GM23338 (cell line): Measurements from ENCODE around the gene FECH. TPM values are rescaled to one million over a fixed set of nuclear protein-coding genes. Genes with fewer than 3 reads are reported as not detected.

Source experiments
- ATAC-seq: fragments of 200-7000 bp; cut with Tn5 transposase; 3 replicates; pipeline ENCODE4 v1.9.1; 2020
- DNase-seq: peaks from one replicate; pipeline ENCODE4 v3.0.0-alpha.2; 2015; ENCODE audit warnings: low spot score
- H2AFZ ChIP-seq: fragments of 200-600 bp; sonication (generic); 2 replicates; pipeline ENCODE4 v1.8.0; 2016; ENCODE audit warnings: antibody characterized with exemption, mild to moderate bottlenecking, moderate library complexity
- H3F3A ChIP-seq: fragments of 200-600 bp; sonication (generic); replicated peaks from 2 replicates; pipeline ENCODE4 v1.8.0; 2017; ENCODE audit warnings: antibody characterized with exemption, mixed run types, low read depth
- H3K27ac ChIP-seq: fragments of 200-600 bp; sonication (generic); 2 replicates; pipeline ENCODE4 v1.6.1; 2016; ENCODE audit warnings: low read depth
- H3K27me3 ChIP-seq: fragments of 200-600 bp; sonication (generic); 2 replicates; pipeline ENCODE4 v1.8.0; 2016; ENCODE audit warnings: mild to moderate bottlenecking, mixed run types, moderate library complexity; ENCODE audit not compliant: insufficient read depth
- H3K36me3 ChIP-seq: fragments of 200-600 bp; sonication (generic); 2 replicates; pipeline ENCODE4 v1.8.0; 2016; ENCODE audit warnings: mild to moderate bottlenecking; ENCODE audit not compliant: insufficient read depth
- H3K4me1 ChIP-seq: fragments of 200-600 bp; sonication (generic); 2 replicates; pipeline ENCODE4 v1.8.0; 2016; ENCODE audit warnings: mild to moderate bottlenecking, moderate library complexity; ENCODE audit not compliant: insufficient read depth
- H3K4me2 ChIP-seq: fragments of 200-600 bp; sonication (generic); 2 replicates; pipeline ENCODE4 v1.7.1; 2017; ENCODE audit warnings: mixed run types
- H3K4me3 ChIP-seq: fragments of 200-600 bp; sonication (generic); 2 replicates; pipeline ENCODE4 v1.6.1; 2016; ENCODE audit warnings: mixed run types
- H3K79me2 ChIP-seq: fragments of 200-600 bp; sonication (generic); replicated peaks from 2 replicates; pipeline ENCODE4 v1.8.0; 2017; ENCODE audit warnings: mild to moderate bottlenecking; ENCODE audit not compliant: insufficient read depth
- H3K9me2 ChIP-seq: fragments of 200-600 bp; sonication (generic); 2 replicates; pipeline ENCODE4 v1.8.0; 2017; ENCODE audit not compliant: insufficient read depth
- H4K20me1 ChIP-seq: fragments of 200-600 bp; sonication (generic); replicated peaks from 2 replicates; pipeline ENCODE4 v1.8.0; 2017; ENCODE audit warnings: mild to moderate bottlenecking; ENCODE audit not compliant: insufficient read depth
- H3K27ac Mint-ChIP-seq: 2 replicates; pipeline ENCODE4 v1.8.0; 2020; ENCODE audit warnings: inconsistent platforms, mild to moderate bottlenecking, moderate library complexity, mixed read lengths
- H3K27me3 Mint-ChIP-seq: 3 replicates; pipeline ENCODE4 v1.8.0; 2022; ENCODE audit warnings: low read depth, mild to moderate bottlenecking, moderate library complexity, mixed read lengths, inconsistent platforms; ENCODE audit not compliant: insufficient read depth, poor library complexity
- H3K36me3 Mint-ChIP-seq: 3 replicates; pipeline ENCODE4 v1.8.0; 2021; ENCODE audit warnings: low read depth, mild to moderate bottlenecking, inconsistent platforms, moderate library complexity, mixed read lengths
- H3K4me1 Mint-ChIP-seq: 3 replicates; pipeline ENCODE4 v1.8.0; 2020; ENCODE audit warnings: mild to moderate bottlenecking, inconsistent platforms, mixed read lengths
- H3K4me3 Mint-ChIP-seq: 3 replicates; pipeline ENCODE4 v1.8.0; 2021; ENCODE audit warnings: moderate library complexity, mild to moderate bottlenecking, inconsistent platforms, mixed read lengths
- H3K9me3 Mint-ChIP-seq: 3 replicates; pipeline ENCODE4 v1.8.0; 2020; ENCODE audit warnings: moderate library complexity, mild to moderate bottlenecking, inconsistent platforms, mixed read lengths
- CREB1 ChIP-seq: fragments of 250-450 bp; sonication (Bioruptor Pico); IDR thresholded peaks from 2 replicates; pipeline ENCODE4 v1.5.0; 2020; ENCODE audit warnings: low read depth, mild to moderate bottlenecking, moderate library complexity
- CTCF ChIP-seq, 2 experiments: fragments of 200-600 bp in 1 of 2; sonication (generic) in 1 of 2; conservative IDR thresholded peaks; 2 replicates each; pipeline versions ENCODE4 v1.5.1 to v1.6.1; 2016 to 2017; ENCODE audit warnings: antibody characterized with exemption in 2 of 2, low read depth in 2 of 2, mild to moderate bottlenecking in 2 of 2, moderate library complexity in 1 of 2
- EZH2 ChIP-seq: fragments of 200-600 bp; sonication (generic); IDR thresholded peaks from one replicate; pipeline ENCODE4 v1.8.0; 2017; ENCODE audit warnings: antibody characterized with exemption, mild to moderate bottlenecking, low read depth; ENCODE audit not compliant: unreplicated experiment
- EZH2phosphoT487 ChIP-seq: fragments of 200-600 bp; sonication (generic); IDR thresholded peaks from one replicate; pipeline ENCODE4 v1.8.1; 2018; ENCODE audit warnings: antibody characterized with exemption; ENCODE audit not compliant: unreplicated experiment
- JUNB ChIP-seq: IDR thresholded peaks from one replicate; pipeline ENCODE4 v1.6.1; 2016; ENCODE audit warnings: antibody characterized with exemption; ENCODE audit not compliant: unreplicated experiment
- NANOG ChIP-seq: IDR thresholded peaks from 2 replicates; pipeline ENCODE4 v1.6.1; 2016; ENCODE audit warnings: antibody characterized with exemption, borderline replicate concordance
- POLR2AphosphoS5 ChIP-seq: IDR thresholded peaks from 2 replicates; pipeline ENCODE4 v1.6.1; 2016; ENCODE audit warnings: antibody characterized with exemption, low read depth
- REST ChIP-seq: IDR thresholded peaks from one replicate; pipeline ENCODE4 v1.6.1; 2018; ENCODE audit warnings: antibody characterized with exemption; ENCODE audit not compliant: unreplicated experiment
- STAT1 ChIP-seq: IDR thresholded peaks from one replicate; pipeline ENCODE4 v1.6.1; 2016; ENCODE audit warnings: antibody characterized with exemption; ENCODE audit not compliant: unreplicated experiment
- ZNF114 ChIP-seq: fragments of 250-450 bp; sonication (Bioruptor Pico); IDR thresholded peaks from 2 replicates; pipeline ENCODE4 v1.5.0; 2020; ENCODE audit warnings: mild to moderate bottlenecking, moderate library complexity
- ZNF331 ChIP-seq: fragments of 250-450 bp; sonication (Bioruptor Pico); IDR thresholded peaks from 2 replicates; pipeline ENCODE4 v1.5.0; 2020; ENCODE audit warnings: low read depth, mild to moderate bottlenecking, moderate library complexity
- polyA plus RNA-seq: library from polyadenylated mRNA; unstranded; fragments of >200 nt; fragmentation: Nextera tagmentation; extraction: Ambion mirVana; gene quantifications from 2 replicates; pipeline ENCODE4 v1.2.1, GENCODE V29; 2016
- total RNA-seq: library from RNA; depleted of rRNA; stranded (reverse); fragments of >200 nt; shearing (Covaris generic); gene quantifications from 2 replicates; pipeline ENCODE4 v1.2.3, GENCODE V29; 2014
- TF ChIP-seq, protein P1 (sequence below): fragments of 250-450 bp; sonication (Bioruptor Pico); IDR thresholded peaks from 2 replicates; pipeline ENCODE4 v1.5.0; 2020; ENCODE audit warnings: mild to moderate bottlenecking, moderate library complexity
- TF ChIP-seq, protein P2 (sequence below): IDR thresholded peaks from 2 replicates; pipeline ENCODE4 v1.6.1; 2016; ENCODE audit warnings: antibody characterized with exemption

FECH gene
- total and polyA plus RNA-seq, 2 experiments from 2014 or later = 5.8 to 35.5 TPM

DNA sequence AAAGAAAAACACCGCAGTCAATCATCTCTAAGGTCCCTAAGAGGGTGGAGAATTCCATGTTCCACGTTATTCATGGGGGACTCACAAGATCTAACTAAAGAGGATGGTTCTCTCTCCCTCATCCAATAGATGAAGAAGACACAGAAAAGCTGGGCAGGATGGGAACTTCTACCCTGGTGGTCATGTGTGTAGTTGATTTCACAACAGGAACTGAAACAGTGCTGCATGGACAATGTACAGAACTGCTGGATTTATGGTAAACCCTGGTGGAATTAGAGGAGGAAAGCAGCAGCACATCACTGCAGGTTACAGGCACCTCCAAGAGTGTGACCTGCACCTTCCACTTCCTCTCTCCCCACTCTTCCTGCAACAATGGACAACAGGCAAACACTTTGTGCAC is 31.4 kb downstream of the FECH start:
- no peaks in the 10 kb centered on the region for H3F3A ChIP-seq
- no peak overlapping the region for H2AFZ ChIP-seq
- no peak overlapping the region for H3K27ac Mint-ChIP-seq
- H3K4me3 Mint-ChIP-seq = no peak overlapping the region
- no peak overlapping the region for H3K4me2 ChIP-seq
- peaks cover 27% of the 10 kb centered on the region; the same call in 2 of the 3 replicates for H3K36me3 Mint-ChIP-seq
- H3K27me3 Mint-ChIP-seq = peaks cover 2% of the 10 kb centered on the region
- H3K9me3 Mint-ChIP-seq = no peaks in the 10 kb centered on the region
- H3K4me3 ChIP-seq = no peak overlapping the region
- no peak for DNase-seq
- no peaks in the 10 kb centered on the region for H3K4me1 ChIP-seq
- no peaks in the 10 kb centered on the region for H3K79me2 ChIP-seq
- H3K36me3 ChIP-seq = no peaks in the 10 kb centered on the region; the same call in none of the 2 replicates
- H4K20me1 ChIP-seq = no peaks in the 10 kb centered on the region
- no peak for ATAC-seq
- no peaks in the 10 kb centered on the region for H3K4me1 Mint-ChIP-seq
- no peak overlapping the region for H3K27ac ChIP-seq
- H3K27me3 ChIP-seq = no peaks in the 10 kb centered on the region
- no peaks in the 10 kb centered on the region for H3K9me2 ChIP-seq
- no peak for TF ChIP-seq CREB1
- TF ChIP-seq, protein P1, sequence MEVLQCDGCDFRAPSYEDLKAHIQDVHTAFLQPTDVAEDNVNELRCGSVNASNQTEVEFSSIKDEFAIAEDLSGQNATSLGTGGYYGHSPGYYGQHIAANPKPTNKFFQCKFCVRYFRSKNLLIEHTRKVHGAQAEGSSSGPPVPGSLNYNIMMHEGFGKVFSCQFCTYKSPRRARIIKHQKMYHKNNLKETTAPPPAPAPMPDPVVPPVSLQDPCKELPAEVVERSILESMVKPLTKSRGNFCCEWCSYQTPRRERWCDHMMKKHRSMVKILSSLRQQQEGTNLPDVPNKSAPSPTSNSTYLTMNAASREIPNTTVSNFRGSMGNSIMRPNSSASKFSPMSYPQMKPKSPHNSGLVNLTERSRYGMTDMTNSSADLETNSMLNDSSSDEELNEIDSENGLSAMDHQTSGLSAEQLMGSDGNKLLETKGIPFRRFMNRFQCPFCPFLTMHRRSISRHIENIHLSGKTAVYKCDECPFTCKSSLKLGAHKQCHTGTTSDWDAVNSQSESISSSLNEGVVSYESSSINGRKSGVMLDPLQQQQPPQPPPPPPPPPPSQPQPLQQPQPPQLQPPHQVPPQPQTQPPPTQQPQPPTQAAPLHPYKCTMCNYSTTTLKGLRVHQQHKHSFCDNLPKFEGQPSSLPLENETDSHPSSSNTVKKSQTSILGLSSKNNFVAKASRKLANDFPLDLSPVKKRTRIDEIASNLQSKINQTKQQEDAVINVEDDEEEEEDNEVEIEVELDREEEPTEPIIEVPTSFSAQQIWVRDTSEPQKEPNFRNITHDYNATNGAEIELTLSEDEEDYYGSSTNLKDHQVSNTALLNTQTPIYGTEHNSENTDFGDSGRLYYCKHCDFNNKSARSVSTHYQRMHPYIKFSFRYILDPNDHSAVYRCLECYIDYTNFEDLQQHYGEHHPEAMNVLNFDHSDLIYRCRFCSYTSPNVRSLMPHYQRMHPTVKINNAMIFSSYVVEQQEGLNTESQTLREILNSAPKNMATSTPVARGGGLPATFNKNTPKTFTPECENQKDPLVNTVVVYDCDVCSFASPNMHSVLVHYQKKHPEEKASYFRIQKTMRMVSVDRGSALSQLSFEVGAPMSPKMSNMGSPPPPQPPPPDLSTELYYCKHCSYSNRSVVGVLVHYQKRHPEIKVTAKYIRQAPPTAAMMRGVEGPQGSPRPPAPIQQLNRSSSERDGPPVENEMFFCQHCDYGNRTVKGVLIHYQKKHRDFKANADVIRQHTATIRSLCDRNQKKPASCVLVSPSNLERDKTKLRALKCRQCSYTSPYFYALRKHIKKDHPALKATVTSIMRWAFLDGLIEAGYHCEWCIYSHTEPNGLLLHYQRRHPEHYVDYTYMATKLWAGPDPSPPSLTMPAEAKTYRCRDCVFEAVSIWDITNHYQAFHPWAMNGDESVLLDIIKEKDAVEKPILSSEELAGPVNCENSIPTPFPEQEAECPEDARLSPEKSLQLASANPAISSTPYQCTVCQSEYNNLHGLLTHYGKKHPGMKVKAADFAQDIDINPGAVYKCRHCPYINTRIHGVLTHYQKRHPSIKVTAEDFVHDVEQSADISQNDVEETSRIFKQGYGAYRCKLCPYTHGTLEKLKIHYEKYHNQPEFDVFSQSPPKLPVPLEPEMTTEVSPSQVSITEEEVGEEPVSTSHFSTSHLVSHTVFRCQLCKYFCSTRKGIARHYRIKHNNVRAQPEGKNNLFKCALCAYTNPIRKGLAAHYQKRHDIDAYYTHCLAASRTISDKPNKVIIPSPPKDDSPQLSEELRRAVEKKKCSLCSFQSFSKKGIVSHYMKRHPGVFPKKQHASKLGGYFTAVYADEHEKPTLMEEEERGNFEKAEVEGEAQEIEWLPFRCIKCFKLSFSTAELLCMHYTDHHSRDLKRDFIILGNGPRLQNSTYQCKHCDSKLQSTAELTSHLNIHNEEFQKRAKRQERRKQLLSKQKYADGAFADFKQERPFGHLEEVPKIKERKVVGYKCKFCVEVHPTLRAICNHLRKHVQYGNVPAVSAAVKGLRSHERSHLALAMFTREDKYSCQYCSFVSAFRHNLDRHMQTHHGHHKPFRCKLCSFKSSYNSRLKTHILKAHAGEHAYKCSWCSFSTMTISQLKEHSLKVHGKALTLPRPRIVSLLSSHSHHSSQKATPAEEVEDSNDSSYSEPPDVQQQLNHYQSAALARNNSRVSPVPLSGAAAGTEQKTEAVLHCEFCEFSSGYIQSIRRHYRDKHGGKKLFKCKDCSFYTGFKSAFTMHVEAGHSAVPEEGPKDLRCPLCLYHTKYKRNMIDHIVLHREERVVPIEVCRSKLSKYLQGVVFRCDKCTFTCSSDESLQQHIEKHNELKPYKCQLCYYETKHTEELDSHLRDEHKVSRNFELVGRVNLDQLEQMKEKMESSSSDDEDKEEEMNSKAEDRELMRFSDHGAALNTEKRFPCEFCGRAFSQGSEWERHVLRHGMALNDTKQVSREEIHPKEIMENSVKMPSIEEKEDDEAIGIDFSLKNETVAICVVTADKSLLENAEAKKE = no peak
- TF ChIP-seq, protein P2, sequence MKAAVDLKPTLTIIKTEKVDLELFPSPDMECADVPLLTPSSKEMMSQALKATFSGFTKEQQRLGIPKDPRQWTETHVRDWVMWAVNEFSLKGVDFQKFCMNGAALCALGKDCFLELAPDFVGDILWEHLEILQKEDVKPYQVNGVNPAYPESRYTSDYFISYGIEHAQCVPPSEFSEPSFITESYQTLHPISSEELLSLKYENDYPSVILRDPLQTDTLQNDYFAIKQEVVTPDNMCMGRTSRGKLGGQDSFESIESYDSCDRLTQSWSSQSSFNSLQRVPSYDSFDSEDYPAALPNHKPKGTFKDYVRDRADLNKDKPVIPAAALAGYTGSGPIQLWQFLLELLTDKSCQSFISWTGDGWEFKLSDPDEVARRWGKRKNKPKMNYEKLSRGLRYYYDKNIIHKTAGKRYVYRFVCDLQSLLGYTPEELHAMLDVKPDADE = no peak
- no peak for TF ChIP-seq EZH2phosphoT487
- no peak for TF ChIP-seq NANOG
- no peak for TF ChIP-seq ZNF114 (CRISPR knock-in tag)
- no peak for TF ChIP-seq ZNF331 (CRISPR knock-in tag)
- TF ChIP-seq REST = no peak
- TF ChIP-seq POLR2AphosphoS5 = no peak
- TF ChIP-seq CTCF (conservative IDR thresholded peaks at IDR 0.05; ENCODE audit: low read depth in 2 of 2) = no peak
- no peak for TF ChIP-seq JUNB
- TF ChIP-seq STAT1 = no peak
- TF ChIP-seq EZH2 = no peak
